Ishikawa (cell line): Measurements from ENCODE around the gene PRKCE.

Experiments
- CEBPB ChIP-seq: IDR thresholded peaks from 2 replicates; pipeline ENCODE4 v1.6.1; 2012
- CREB1 ChIP-seq: IDR thresholded peaks from 2 replicates; pipeline ENCODE4 v1.6.1; 2012; ENCODE audit warnings: low read depth
- EGR1 ChIP-seq: IDR thresholded peaks from 2 replicates; pipeline ENCODE4 v1.6.1; 2012
- EP300 ChIP-seq: IDR thresholded peaks from 2 replicates; pipeline ENCODE4 v1.6.1; 2012; ENCODE audit warnings: borderline replicate concordance
- FOXM1 ChIP-seq: IDR thresholded peaks from 2 replicates; pipeline ENCODE4 v1.6.1; 2012; ENCODE audit warnings: low read depth, borderline replicate concordance
- NFIC ChIP-seq: IDR thresholded peaks from 2 replicates; pipeline ENCODE4 v1.6.1; 2012
- RAD21 ChIP-seq: IDR thresholded peaks from 2 replicates; pipeline ENCODE4 v1.6.1; 2012; ENCODE audit warnings: low read depth
- TAF1 ChIP-seq: IDR thresholded peaks from 2 replicates; pipeline ENCODE4 v1.6.1; 2012; ENCODE audit warnings: low read depth, mild to moderate bottlenecking
- TCF12 ChIP-seq: IDR thresholded peaks from 2 replicates; pipeline ENCODE4 v1.6.1; 2012; ENCODE audit warnings: low read depth
- TEAD4 ChIP-seq: IDR thresholded peaks from 2 replicates; pipeline ENCODE4 v1.6.1; 2012
- YY1 ChIP-seq: IDR thresholded peaks from 2 replicates; pipeline ENCODE4 v1.6.1; 2012; ENCODE audit warnings: low read depth
- ZBTB7A ChIP-seq: IDR thresholded peaks from 2 replicates; pipeline ENCODE4 v1.6.1; 2012; ENCODE audit warnings: low read depth
- TF ChIP-seq, protein P1 (sequence below): IDR thresholded peaks from 2 replicates; pipeline ENCODE4 v1.6.1; 2012
- TF ChIP-seq, protein P2 (sequence below): IDR thresholded peaks from 2 replicates; pipeline ENCODE4 v1.6.1; 2012; ENCODE audit warnings: low read depth, mild to moderate bottlenecking
- TF ChIP-seq, protein P3 (sequence below): IDR thresholded peaks from 2 replicates; pipeline ENCODE4 v1.6.1; 2012

The PRKCE gene

DNA sequence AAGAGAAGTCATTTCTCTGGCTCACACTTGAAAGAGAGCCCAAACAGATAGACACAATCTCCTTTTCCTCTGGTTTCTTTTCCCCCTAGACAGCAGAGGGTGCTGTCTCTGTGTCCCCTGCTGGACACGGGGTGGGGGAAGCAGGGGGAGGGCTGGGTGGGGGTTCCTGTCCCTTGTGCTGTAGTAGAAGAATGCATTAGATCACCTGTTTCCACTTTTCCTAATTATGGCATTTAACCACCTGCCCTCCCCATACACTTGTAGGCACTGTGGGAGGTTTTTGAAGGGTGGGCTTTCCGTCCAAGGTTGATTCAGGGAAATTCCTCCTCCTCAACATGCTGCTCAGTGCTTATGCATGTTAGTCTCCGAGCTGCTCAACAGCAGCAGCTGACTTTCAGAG lies 439.5 kb downstream of the PRKCE start:
- TF ChIP-seq RAD21, result peak; percentile 27; the same call in 1 of the 2 replicates
- TF ChIP-seq, protein P1, sequence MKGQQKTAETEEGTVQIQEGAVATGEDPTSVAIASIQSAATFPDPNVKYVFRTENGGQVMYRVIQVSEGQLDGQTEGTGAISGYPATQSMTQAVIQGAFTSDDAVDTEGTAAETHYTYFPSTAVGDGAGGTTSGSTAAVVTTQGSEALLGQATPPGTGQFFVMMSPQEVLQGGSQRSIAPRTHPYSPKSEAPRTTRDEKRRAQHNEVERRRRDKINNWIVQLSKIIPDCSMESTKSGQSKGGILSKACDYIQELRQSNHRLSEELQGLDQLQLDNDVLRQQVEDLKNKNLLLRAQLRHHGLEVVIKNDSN, result no peak
- no peak for TF ChIP-seq ZBTB7A
- TF ChIP-seq FOXM1, result no peak
- TF ChIP-seq CREB1, result no peak

DNA sequence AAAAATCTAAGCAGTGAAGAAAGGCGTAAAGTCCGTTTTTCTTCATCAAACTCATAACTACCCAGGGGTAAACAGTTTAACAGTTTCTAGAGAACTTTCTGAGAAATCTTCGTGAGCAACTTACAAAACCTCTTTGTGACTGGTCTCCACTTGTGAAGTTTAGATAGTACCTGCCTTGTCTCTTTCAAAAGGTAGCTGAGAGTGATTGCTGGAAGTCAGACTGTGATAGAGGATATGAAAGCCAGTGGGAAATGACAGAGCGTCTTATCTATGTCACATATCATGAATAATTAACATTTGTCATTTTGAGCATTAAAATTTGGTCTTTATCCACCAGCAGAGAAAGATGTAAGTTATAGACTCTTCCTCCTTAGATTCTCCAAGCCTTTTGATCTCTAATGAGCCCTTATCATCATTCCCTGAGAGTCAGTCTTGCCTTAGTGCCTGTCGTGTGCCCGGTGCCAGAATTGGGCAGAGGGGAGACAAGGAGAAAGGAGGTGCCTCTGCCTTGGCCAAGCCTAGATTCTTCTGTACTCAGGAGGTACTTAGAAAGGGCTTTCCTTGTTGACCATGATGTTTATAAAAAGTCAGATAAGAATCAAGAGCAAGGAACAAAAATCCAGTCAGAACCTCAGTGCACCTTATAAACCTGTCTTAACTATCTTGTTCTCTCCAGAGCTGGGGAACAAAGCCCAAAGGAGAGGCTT lies 440.6 kb downstream of the PRKCE start:
- TF ChIP-seq NFIC, result no peak

DNA sequence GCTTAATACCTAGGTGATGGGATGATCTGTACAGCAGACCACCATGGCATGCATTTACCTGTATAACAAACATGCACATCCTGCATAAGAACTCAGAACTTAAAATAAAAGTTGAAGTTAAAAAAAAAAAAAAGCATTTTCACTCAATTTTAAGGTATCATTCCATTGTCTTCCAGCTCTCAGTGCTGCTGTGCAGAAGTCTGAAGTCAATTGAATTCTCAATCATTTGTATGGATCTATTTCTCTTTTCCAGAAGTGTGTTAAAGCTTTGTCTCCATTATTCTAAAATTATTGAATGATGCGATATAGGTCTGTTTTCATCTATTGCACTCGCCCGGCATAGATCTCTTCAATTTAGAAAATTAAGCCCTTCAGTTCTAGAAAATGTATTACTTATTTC lies 443.2 kb downstream of the PRKCE start:
- TF ChIP-seq ZBTB7A (no peak), TCF12 (no peak), EGR1 (no peak), YY1 (no peak), CEBPB (no peak), EP300 (no peak), NFIC (no peak), CREB1 (no peak)
- TF ChIP-seq, protein P2, sequence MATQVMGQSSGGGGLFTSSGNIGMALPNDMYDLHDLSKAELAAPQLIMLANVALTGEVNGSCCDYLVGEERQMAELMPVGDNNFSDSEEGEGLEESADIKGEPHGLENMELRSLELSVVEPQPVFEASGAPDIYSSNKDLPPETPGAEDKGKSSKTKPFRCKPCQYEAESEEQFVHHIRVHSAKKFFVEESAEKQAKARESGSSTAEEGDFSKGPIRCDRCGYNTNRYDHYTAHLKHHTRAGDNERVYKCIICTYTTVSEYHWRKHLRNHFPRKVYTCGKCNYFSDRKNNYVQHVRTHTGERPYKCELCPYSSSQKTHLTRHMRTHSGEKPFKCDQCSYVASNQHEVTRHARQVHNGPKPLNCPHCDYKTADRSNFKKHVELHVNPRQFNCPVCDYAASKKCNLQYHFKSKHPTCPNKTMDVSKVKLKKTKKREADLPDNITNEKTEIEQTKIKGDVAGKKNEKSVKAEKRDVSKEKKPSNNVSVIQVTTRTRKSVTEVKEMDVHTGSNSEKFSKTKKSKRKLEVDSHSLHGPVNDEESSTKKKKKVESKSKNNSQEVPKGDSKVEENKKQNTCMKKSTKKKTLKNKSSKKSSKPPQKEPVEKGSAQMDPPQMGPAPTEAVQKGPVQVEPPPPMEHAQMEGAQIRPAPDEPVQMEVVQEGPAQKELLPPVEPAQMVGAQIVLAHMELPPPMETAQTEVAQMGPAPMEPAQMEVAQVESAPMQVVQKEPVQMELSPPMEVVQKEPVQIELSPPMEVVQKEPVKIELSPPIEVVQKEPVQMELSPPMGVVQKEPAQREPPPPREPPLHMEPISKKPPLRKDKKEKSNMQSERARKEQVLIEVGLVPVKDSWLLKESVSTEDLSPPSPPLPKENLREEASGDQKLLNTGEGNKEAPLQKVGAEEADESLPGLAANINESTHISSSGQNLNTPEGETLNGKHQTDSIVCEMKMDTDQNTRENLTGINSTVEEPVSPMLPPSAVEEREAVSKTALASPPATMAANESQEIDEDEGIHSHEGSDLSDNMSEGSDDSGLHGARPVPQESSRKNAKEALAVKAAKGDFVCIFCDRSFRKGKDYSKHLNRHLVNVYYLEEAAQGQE, result no peak
- TF ChIP-seq, protein P1, result no peak
- TF ChIP-seq, protein P3, sequence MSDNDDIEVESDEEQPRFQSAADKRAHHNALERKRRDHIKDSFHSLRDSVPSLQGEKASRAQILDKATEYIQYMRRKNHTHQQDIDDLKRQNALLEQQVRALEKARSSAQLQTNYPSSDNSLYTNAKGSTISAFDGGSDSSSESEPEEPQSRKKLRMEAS, result no peak

DNA sequence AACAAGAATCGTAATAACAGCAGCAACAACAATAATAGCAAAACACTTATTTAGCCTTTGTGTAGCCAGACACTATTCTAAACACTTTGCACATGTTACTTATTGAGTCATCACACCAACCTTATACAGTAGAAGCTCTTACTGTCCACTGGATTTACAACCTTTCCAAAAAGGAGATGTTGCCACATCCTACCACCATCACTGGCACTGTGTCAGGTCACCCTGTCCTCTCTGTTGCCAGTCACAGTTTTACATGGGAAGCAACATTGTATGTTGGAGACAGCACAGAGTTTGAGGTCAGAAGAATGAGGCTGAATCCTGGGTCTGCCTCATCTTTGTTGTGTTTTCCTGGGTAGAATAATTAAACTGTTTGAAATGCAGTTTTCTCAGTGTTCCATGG lies 444.4 kb downstream of the PRKCE start:
- TF ChIP-seq ZBTB7A (no peak), NFIC (no peak), TEAD4 (no peak), CEBPB (no peak), CREB1 (no peak), YY1 (no peak), RAD21 (no peak), EP300 (no peak), EGR1 (no peak), TCF12 (no peak), TAF1 (no peak), FOXM1 (no peak)
- TF ChIP-seq, protein P1, result no peak
- TF ChIP-seq, protein P3, result no peak
- TF ChIP-seq, protein P2, result no peak

DNA sequence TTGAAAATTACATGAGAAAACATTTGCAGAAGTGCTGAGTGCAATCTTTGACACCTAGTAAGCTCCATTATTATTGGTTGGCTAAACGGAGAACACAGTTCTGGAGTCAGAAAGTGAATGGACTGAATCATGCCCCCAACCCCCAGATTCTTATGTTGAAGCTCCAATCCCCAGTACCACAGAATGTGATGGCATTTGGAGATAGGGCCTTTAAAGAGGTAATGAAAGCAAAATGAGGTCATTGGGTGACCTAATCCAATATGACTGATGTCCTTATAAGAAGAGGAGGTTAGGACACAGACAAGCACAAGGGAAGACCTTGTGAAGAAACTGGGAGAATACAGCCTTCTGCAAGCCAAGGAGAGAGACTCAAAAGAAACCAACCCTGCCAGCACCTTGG lies 444.8 kb downstream of the PRKCE start:
- TF ChIP-seq, protein P3, result no peak
- TF ChIP-seq EP300, result no peak
- TF ChIP-seq CEBPB, result no peak
- TF ChIP-seq NFIC, result no peak
- TF ChIP-seq RAD21, result no peak
- no peak for TF ChIP-seq TAF1
- no peak for TF ChIP-seq TEAD4
- no peak for TF ChIP-seq YY1
- TF ChIP-seq CREB1, result no peak
- TF ChIP-seq EGR1, result no peak
- no peak for TF ChIP-seq FOXM1
- TF ChIP-seq, protein P1, result no peak
- TF ChIP-seq TCF12, result no peak
- TF ChIP-seq ZBTB7A, result no peak
- TF ChIP-seq, protein P2, result no peak
